GM23338 (cell line): ENCODE data around the gene MFAP4. TPM values are rescaled to one million over a fixed set of nuclear protein-coding genes. Genes with fewer than 3 reads are reported as not detected.

Source experiments
- ATAC-seq: fragments of 200-7000 bp; cut with Tn5 transposase; 3 replicates; pipeline ENCODE4 v1.9.1; 2020
- DNase-seq: peaks from one replicate; pipeline ENCODE4 v3.0.0-alpha.2; 2015; ENCODE audit warnings: low spot score
- H2AFZ ChIP-seq: fragments of 200-600 bp; sonication (generic); 2 replicates; pipeline ENCODE4 v1.8.0; 2016; ENCODE audit warnings: antibody characterized with exemption, mild to moderate bottlenecking, moderate library complexity
- H3F3A ChIP-seq: fragments of 200-600 bp; sonication (generic); replicated peaks from 2 replicates; pipeline ENCODE4 v1.8.0; 2017; ENCODE audit warnings: antibody characterized with exemption, mixed run types, low read depth
- H3K27ac ChIP-seq: fragments of 200-600 bp; sonication (generic); 2 replicates; pipeline ENCODE4 v1.6.1; 2016; ENCODE audit warnings: low read depth
- H3K27me3 ChIP-seq: fragments of 200-600 bp; sonication (generic); 2 replicates; pipeline ENCODE4 v1.8.0; 2016; ENCODE audit warnings: mild to moderate bottlenecking, mixed run types, moderate library complexity; ENCODE audit not compliant: insufficient read depth
- H3K36me3 ChIP-seq: fragments of 200-600 bp; sonication (generic); 2 replicates; pipeline ENCODE4 v1.8.0; 2016; ENCODE audit warnings: mild to moderate bottlenecking; ENCODE audit not compliant: insufficient read depth
- H3K4me1 ChIP-seq: fragments of 200-600 bp; sonication (generic); 2 replicates; pipeline ENCODE4 v1.8.0; 2016; ENCODE audit warnings: mild to moderate bottlenecking, moderate library complexity; ENCODE audit not compliant: insufficient read depth
- H3K4me2 ChIP-seq: fragments of 200-600 bp; sonication (generic); 2 replicates; pipeline ENCODE4 v1.7.1; 2017; ENCODE audit warnings: mixed run types
- H3K4me3 ChIP-seq: fragments of 200-600 bp; sonication (generic); 2 replicates; pipeline ENCODE4 v1.6.1; 2016; ENCODE audit warnings: mixed run types
- H3K79me2 ChIP-seq: fragments of 200-600 bp; sonication (generic); replicated peaks from 2 replicates; pipeline ENCODE4 v1.8.0; 2017; ENCODE audit warnings: mild to moderate bottlenecking; ENCODE audit not compliant: insufficient read depth
- H3K9me2 ChIP-seq: fragments of 200-600 bp; sonication (generic); 2 replicates; pipeline ENCODE4 v1.8.0; 2017; ENCODE audit not compliant: insufficient read depth
- H4K20me1 ChIP-seq: fragments of 200-600 bp; sonication (generic); replicated peaks from 2 replicates; pipeline ENCODE4 v1.8.0; 2017; ENCODE audit warnings: mild to moderate bottlenecking; ENCODE audit not compliant: insufficient read depth
- H3K27ac Mint-ChIP-seq: 2 replicates; pipeline ENCODE4 v1.8.0; 2020; ENCODE audit warnings: inconsistent platforms, mild to moderate bottlenecking, moderate library complexity, mixed read lengths
- H3K27me3 Mint-ChIP-seq: 3 replicates; pipeline ENCODE4 v1.8.0; 2022; ENCODE audit warnings: low read depth, mild to moderate bottlenecking, moderate library complexity, mixed read lengths, inconsistent platforms; ENCODE audit not compliant: insufficient read depth, poor library complexity
- H3K36me3 Mint-ChIP-seq: 3 replicates; pipeline ENCODE4 v1.8.0; 2021; ENCODE audit warnings: low read depth, mild to moderate bottlenecking, inconsistent platforms, moderate library complexity, mixed read lengths
- H3K4me1 Mint-ChIP-seq: 3 replicates; pipeline ENCODE4 v1.8.0; 2020; ENCODE audit warnings: mild to moderate bottlenecking, inconsistent platforms, mixed read lengths
- H3K4me3 Mint-ChIP-seq: 3 replicates; pipeline ENCODE4 v1.8.0; 2021; ENCODE audit warnings: moderate library complexity, mild to moderate bottlenecking, inconsistent platforms, mixed read lengths
- H3K9me3 Mint-ChIP-seq: 3 replicates; pipeline ENCODE4 v1.8.0; 2020; ENCODE audit warnings: moderate library complexity, mild to moderate bottlenecking, inconsistent platforms, mixed read lengths
- CREB1 ChIP-seq: fragments of 250-450 bp; sonication (Bioruptor Pico); IDR thresholded peaks from 2 replicates; pipeline ENCODE4 v1.5.0; 2020; ENCODE audit warnings: low read depth, mild to moderate bottlenecking, moderate library complexity
- CTCF ChIP-seq, 2 experiments: fragments of 200-600 bp in 1 of 2; sonication (generic) in 1 of 2; conservative IDR thresholded peaks; 2 replicates each; pipeline versions ENCODE4 v1.5.1 to v1.6.1; 2016 to 2017; ENCODE audit warnings: antibody characterized with exemption in 2 of 2, low read depth in 2 of 2, mild to moderate bottlenecking in 2 of 2, moderate library complexity in 1 of 2
- EZH2 ChIP-seq: fragments of 200-600 bp; sonication (generic); IDR thresholded peaks from one replicate; pipeline ENCODE4 v1.8.0; 2017; ENCODE audit warnings: antibody characterized with exemption, mild to moderate bottlenecking, low read depth; ENCODE audit not compliant: unreplicated experiment
- EZH2phosphoT487 ChIP-seq: fragments of 200-600 bp; sonication (generic); IDR thresholded peaks from one replicate; pipeline ENCODE4 v1.8.1; 2018; ENCODE audit warnings: antibody characterized with exemption; ENCODE audit not compliant: unreplicated experiment
- JUNB ChIP-seq: IDR thresholded peaks from one replicate; pipeline ENCODE4 v1.6.1; 2016; ENCODE audit warnings: antibody characterized with exemption; ENCODE audit not compliant: unreplicated experiment
- NANOG ChIP-seq: IDR thresholded peaks from 2 replicates; pipeline ENCODE4 v1.6.1; 2016; ENCODE audit warnings: antibody characterized with exemption, borderline replicate concordance
- POLR2AphosphoS5 ChIP-seq: IDR thresholded peaks from 2 replicates; pipeline ENCODE4 v1.6.1; 2016; ENCODE audit warnings: antibody characterized with exemption, low read depth
- REST ChIP-seq: IDR thresholded peaks from one replicate; pipeline ENCODE4 v1.6.1; 2018; ENCODE audit warnings: antibody characterized with exemption; ENCODE audit not compliant: unreplicated experiment
- STAT1 ChIP-seq: IDR thresholded peaks from one replicate; pipeline ENCODE4 v1.6.1; 2016; ENCODE audit warnings: antibody characterized with exemption; ENCODE audit not compliant: unreplicated experiment
- ZNF114 ChIP-seq: fragments of 250-450 bp; sonication (Bioruptor Pico); IDR thresholded peaks from 2 replicates; pipeline ENCODE4 v1.5.0; 2020; ENCODE audit warnings: mild to moderate bottlenecking, moderate library complexity
- polyA plus RNA-seq: library from polyadenylated mRNA; unstranded; fragments of >200 nt; fragmentation: Nextera tagmentation; extraction: Ambion mirVana; gene quantifications from 2 replicates; pipeline ENCODE4 v1.2.1, GENCODE V29; 2016
- total RNA-seq: library from RNA; depleted of rRNA; stranded (reverse); fragments of >200 nt; shearing (Covaris generic); gene quantifications from 2 replicates; pipeline ENCODE4 v1.2.3, GENCODE V29; 2014

The MFAP4 gene
- total and polyA plus RNA-seq, 2 experiments from 2014 or later, result 7.7 to 9.7 TPM

GRCh38 chr17:19348081-19348650 lies 38.8 kb downstream of the MFAP4 start:
- ATAC-seq, result no peak
- Mint-ChIP-seq H3K9me3 (no peaks in the 10 kb centered on the region; the same call in 2 of the 3 replicates), H3K27ac (no peak overlapping the region), H3K36me3 (peaks cover 5% of the 10 kb centered on the region; the same call in 2 of the 3 replicates), H3K4me3 (no peak overlapping the region), H3K4me1 (no peaks in the 10 kb centered on the region), H3K27me3 (peaks cover 6% of the 10 kb centered on the region)
- Histone ChIP-seq H3K27ac (no peak overlapping the region), H3K36me3 (no peaks in the 10 kb centered on the region), H2AFZ (no peak overlapping the region), H3K79me2 (no peaks in the 10 kb centered on the region), H3K9me2 (no peaks in the 10 kb centered on the region), H3K4me3 (no peak overlapping the region), H3K27me3 (no peaks in the 10 kb centered on the region), H3K4me1 (no peaks in the 10 kb centered on the region; the same call in 1 of the 2 replicates), H4K20me1 (no peaks in the 10 kb centered on the region), H3K4me2 (no peak overlapping the region), H3F3A (no peaks in the 10 kb centered on the region)
- no peak for DNase-seq
- TF ChIP-seq CREB1 (CRISPR knock-in tag) (no peak), REST (no peak), NANOG (no peak), CTCF (conservative IDR thresholded peaks at IDR 0.05; ENCODE audit: low read depth in 2 of 2) (no peak), POLR2AphosphoS5 (no peak), ZNF114 (CRISPR knock-in tag) (no peak), STAT1 (no peak), EZH2phosphoT487 (no peak)

- Histone ChIP-seq H3F3A (no peaks in the 10 kb centered on the region), H3K9me2 (no peaks in the 10 kb centered on the region), H3K27ac (no peak overlapping the region), H3K4me1 (no peaks in the 10 kb centered on the region; the same call in 1 of the 2 replicates), H3K4me2 (no peak overlapping the region), H3K4me3 (no peak overlapping the region), H3K27me3 (no peaks in the 10 kb centered on the region), H2AFZ (no peak overlapping the region), H3K79me2 (no peaks in the 10 kb centered on the region), H3K36me3 (no peaks in the 10 kb centered on the region), H4K20me1 (no peaks in the 10 kb centered on the region)
- Mint-ChIP-seq H3K4me3 (no peak overlapping the region), H3K27ac (0 out of 2 replicates have a peak overlapping the region, but pooled peaks have one; percentile 28), H3K27me3 (peaks cover 6% of the 10 kb centered on the region), H3K36me3 (peaks cover 5% of the 10 kb centered on the region; the same call in 2 of the 3 replicates), H3K9me3 (no peaks in the 10 kb centered on the region; the same call in 2 of the 3 replicates), H3K4me1 (no peaks in the 10 kb centered on the region)
- TF ChIP-seq JUNB (no peak), EZH2 (no peak), CTCF (conservative IDR thresholded peaks at IDR 0.05; ENCODE audit: low read depth in 2 of 2) (no peak)
- ATAC-seq (no peak), DNase-seq (no peak)
These were observed 39.5 kb downstream of the MFAP4 start for GRCh38 chr17:19347323-19348080.
